Measurements from ENCODE around the gene ANKRA2.

ANKRA2 gene

GRCh38 chr5:73565139-73565968 is at the start of gene ANKRA2, which contains the start of gene UTP15:
Gene ANKRA2, minus strand, starts transcription at chr5:73565639. Its CDS starts 2,758 bp downstream, at chr5:73562881.
Gene UTP15, plus strand, starts transcription at chr5:73565743. Its CDS starts 1,602 bp downstream, at chr5:73567345.
- peak; percentile 99 for DNase-seq

GRCh38 chr5:73615085-73615484 is 49.6 kb upstream of the ANKRA2 start:
- DNase-seq, result no peak

DNA sequence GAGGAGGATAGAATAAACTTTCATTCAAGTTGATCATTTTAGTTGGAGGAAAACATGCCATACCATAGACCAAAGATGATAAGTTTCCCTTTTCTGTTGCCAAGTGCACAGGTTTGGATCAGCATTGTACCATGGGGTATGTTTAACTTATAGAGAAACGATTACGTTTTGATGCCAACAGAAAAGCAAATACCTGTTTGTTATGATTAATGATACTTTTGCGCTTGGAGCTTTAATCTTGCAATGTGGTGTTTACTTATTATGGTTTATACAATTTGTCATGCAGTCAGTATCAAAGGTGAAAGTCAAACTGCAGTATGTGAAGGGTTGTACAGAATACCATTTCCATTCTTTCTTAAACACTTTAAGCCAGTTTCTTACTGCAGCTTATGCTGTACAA is 47.4 kb upstream of the ANKRA2 start:
- no peak for DNase-seq

- no peak for DNase-seq
Observed at GRCh38 chr5:73607228-73607627, 41.8 kb upstream of the ANKRA2 start.

DNA sequence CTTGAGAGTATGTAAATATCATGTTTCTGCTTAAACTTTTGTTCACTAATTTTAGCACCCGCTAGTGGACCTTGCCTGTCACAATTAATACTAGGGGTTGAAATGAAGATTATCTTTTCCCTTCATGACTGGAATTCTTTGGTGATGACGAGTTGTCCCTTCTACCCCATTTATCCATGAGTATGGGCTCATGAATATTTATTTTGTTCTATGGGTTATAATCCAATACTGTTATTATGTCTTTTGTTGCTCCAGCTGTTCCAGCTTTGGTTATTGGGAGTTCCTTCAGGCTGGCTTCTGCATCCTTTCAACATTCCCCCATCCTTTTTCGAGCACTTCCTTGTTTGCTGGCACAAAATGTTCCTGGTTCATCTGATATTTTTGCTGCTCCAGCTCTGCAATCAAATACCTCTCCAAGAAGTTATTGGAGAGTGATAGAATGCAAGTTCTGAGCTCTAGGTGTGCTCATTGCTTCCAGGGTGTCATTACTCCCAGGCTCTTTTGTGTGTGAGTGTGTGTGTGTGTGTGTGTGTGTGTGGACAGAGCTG is 40.8 kb upstream of the ANKRA2 start:
- no peak for DNase-seq

DNA sequence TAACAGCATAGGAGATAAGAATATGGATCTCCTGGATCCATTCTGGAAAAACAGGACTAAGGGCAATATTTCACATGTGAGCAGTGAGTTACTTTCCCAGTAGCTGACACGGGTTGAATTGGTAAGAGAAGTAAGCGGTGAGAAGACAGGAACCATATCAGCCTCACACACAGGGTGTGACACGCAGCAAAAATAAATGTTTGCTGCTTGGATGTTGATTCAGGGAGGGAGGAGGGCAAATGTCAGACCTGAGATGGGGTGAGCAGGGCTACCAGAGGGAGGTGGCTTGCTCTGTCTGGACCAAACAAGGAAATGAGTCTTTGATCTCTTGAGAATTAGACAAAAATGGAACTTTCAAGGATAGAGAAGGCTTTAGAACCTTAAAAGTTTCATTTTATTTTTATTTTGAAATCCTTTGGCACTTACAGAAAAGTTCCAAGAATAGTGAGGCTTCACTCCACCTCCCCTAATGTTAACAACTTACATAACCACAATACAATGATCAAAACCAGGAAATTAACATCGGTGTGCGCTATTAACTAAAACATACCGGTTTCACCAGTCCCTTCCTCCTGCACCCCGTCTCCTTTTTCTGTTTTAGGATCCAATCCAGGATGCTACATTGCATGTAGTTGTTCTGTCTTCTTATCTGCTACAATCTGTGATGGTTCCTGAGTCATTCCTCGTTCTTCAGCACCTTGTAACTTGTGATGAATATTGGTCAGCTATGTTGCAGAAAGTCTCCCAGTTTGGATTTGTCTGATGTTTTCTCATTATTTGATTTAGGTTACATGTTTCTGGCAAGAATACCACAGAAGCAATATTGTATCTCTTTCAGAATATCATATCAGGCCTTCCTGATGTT is 40.0 kb upstream of the ANKRA2 start:
- DNase-seq, result no peak

- peak; percentile 0 for DNase-seq
Observed at GRCh38 chr5:73603998-73604397, 38.6 kb upstream of the ANKRA2 start.

GRCh38 chr5:73599380-73599779 is 33.9 kb upstream of the ANKRA2 start:
- DNase-seq, result no peak

GRCh38 chr5:73596705-73597328 is 31.4 kb upstream of the ANKRA2 start:
- peak; percentile 52 for DNase-seq

GRCh38 chr5:73592551-73592950 is 27.1 kb upstream of the ANKRA2 start:
- no peak for DNase-seq

DNA sequence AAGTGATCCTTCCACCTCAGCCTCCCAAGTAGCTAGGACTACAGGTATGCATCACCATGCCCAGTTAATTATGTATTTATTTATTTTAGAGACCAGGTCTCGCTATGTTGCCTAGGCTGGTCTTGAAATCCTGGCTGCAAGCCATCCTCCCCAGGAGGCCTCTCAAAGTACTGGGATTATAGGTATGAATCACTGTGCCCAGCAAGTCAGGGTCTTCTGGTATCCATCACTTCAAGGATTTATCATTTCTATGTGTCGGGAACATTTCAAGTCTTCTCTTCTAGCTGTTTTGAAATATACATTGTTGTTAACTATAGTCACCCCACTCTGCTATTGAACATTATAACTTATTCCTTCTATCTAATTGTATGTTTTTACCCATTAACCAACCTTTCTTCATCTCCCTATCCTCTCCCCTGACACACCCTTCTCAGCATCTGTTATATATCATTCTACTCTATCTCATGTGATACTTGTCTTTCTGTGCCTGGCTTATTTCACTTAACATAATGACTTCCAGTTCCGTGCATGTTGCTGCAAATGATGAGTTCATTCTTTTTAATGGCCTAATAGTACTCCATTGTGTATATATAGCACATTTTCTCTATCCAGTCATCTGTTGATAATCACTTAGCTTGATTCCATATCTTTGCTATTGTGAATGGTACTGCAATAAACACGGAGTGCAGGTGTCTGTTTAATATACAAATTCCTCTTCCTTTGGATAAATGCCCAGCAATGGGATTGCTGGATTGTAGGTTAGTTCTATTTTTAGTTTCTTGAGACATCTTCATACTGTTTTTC is 26.5 kb upstream of the ANKRA2 start:
- DNase-seq, result no peak

GRCh38 chr5:73591102-73591695 is 25.8 kb upstream of the ANKRA2 start:
- DNase-seq, result peak; percentile 77

DNA sequence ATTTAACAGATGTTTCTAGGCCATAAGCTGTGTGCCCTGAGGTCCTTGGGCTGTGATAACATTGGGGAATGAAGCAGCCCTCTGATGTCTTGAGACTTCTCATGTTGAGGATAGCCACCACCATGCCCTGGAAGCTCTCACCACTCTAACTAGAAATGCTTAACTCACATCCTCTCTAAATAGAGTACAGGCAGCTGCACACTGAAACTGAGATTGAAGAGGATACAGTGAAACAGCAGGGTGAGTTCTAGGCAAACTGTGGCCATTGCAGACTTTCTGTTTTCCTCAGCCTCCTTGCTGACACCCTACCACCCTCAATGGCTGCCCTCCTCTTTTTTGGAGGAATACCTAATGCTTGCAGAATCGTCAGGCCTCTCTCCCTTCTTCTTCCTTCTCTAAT is 22.5 kb upstream of the ANKRA2 start:
- no peak for DNase-seq

- DNase-seq, result no peak
Observed at GRCh38 chr5:73582285-73583145, 17.1 kb upstream of the ANKRA2 start.

DNA sequence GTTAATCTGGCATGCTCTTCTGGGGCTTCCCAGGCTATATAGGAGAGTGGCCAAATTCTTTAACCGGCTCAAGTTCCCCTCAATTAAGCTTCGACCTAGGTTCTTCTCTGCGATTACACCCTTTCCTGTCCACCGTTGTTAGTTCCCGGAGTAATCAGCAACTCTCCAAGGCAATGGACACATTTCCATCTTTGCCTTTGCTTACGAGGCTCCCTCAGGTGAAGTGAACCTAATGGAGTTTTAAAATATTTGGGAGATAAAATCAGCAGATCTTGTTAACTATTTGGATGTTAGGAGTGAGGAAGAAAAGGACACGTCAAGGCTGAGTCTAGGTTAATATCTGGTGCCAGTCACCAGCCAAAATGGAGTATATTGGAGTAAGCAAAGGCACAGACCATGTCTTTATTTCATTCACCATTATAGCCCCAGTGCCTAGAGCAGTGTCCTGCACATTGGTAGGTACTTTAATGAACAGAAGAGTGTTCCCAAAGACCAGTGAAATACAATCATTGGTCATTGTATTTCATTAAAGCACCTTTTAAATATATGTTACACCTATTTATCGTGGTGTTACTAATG is 619 bp upstream of the ANKRA2 start:
- no peak for DNase-seq

DNA sequence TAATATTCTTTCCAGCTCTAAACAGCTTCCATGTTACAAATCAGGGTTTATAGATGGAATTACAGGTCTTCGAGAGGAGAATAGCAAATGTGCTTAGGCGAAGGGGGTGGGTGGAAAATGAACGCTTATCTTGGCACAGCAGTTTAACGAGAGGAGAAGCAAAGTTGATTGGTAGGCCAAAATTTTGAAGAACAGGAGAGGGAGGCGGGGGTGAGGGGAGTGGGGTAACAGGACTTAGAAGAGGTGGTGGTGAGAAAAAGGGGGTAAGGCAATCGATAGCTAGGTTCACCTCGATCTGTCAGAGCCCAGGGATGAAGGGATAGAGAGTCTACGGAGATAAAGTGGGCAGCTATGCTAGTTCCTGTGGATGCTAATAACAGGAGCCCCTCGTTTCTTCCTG is 764 bp downstream of the ANKRA2 start:
- peak; percentile 5 for DNase-seq

GRCh38 chr5:73564018-73564417 is 1.4 kb downstream of the ANKRA2 start:
- no peak for DNase-seq

GRCh38 chr5:73558950-73559349 is 6.5 kb downstream of the ANKRA2 start:
- DNase-seq, result no peak

GRCh38 chr5:73552642-73553041 is 12.8 kb downstream of the ANKRA2 start:
- no peak for DNase-seq

- no peak for DNase-seq
Observed at GRCh38 chr5:73550016-73550415, 15.4 kb downstream of the ANKRA2 start.
